Upper lobe of right lung (tissue), 1 donor: ENCODE measurements around the gene MACF1. TPM values are rescaled to one million over a fixed set of nuclear protein-coding genes. Genes with fewer than 3 reads are reported as not detected.
"Not testable (repeated sequence)": the region's sequence is repeated elsewhere in the genome, so short reads cannot be mapped to it uniquely, and the experiment has no call there.

Source experiments
- ATAC-seq: fragments of 200-7000 bp; cut with Tn5 transposase; one replicate; pipeline ENCODE4 v1.9.1; 2020; ENCODE audit warnings: mild to moderate bottlenecking, moderate library complexity
- DNase-seq: peaks from one replicate; pipeline ENCODE4 v3.0.0-alpha.2; 2020
- H3K27ac ChIP-seq: fragments of 200-600 bp; one replicate; pipeline ENCODE4 v1.8.0; 2022
- H3K27me3 ChIP-seq: fragments of 200-600 bp; one replicate; pipeline ENCODE4 v1.8.0; 2022; ENCODE audit warnings: mild to moderate bottlenecking
- H3K36me3 ChIP-seq: fragments of 200-600 bp; one replicate; pipeline ENCODE4 v1.8.0; 2022
- H3K4me1 ChIP-seq: fragments of 200-600 bp; one replicate; pipeline ENCODE4 v1.8.0; 2022
- H3K4me3 ChIP-seq: fragments of 200-600 bp; one replicate; pipeline ENCODE4 v1.8.0; 2022; ENCODE audit warnings: mild to moderate bottlenecking
- H3K9me3 ChIP-seq: fragments of 200-600 bp; one replicate; pipeline ENCODE4 v1.8.0; 2022
- intact Hi-C: fragments of 100-400 bp; cut with DNase I; formaldehyde crosslinking; loops from one replicate; pipeline ENCODE4 v1.11.0; 2022
- total RNA-seq: library from RNA; stranded (reverse); fragmentation: NEBNext Ultra II Directional; extraction: Animal tissue kit (Norgen Biotek cat#: 25700); gene quantifications from one replicate; pipeline ENCODE4 v1.2.1, GENCODE V29; 2021
- TF ChIP-seq, protein P1 (sequence below): fragments of 200-600 bp; IDR thresholded peaks from one replicate; pipeline ENCODE4 v1.8.0; 2022; ENCODE audit warnings: antibody characterized with exemption
- donor health status: DM: no; HTN: yes; CAD: no; lungs with severe emphysema.

Gene MACF1
- total RNA-seq, 1 donor from 2014 or later, result 814 TPM

DNA sequence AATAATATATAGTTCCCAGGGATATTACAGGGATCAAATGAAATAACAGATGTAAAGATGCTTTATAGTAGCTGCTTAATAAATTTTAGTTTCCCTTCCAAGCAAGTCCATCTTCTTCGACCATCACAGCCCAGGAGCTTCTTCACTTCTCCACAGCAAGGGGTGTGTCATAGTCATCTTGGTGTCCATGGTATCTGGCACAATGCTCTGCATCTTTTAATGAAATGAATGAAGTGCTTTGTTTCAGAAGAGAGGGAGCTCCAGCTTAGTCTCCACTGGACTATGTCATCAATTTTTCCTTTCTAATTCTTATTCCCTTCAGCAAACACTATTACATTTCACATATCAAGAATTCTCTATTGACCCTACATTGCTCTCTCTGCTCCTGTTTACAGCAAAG is 4.9 kb upstream of the MACF1 start:
- TF ChIP-seq, protein P1, sequence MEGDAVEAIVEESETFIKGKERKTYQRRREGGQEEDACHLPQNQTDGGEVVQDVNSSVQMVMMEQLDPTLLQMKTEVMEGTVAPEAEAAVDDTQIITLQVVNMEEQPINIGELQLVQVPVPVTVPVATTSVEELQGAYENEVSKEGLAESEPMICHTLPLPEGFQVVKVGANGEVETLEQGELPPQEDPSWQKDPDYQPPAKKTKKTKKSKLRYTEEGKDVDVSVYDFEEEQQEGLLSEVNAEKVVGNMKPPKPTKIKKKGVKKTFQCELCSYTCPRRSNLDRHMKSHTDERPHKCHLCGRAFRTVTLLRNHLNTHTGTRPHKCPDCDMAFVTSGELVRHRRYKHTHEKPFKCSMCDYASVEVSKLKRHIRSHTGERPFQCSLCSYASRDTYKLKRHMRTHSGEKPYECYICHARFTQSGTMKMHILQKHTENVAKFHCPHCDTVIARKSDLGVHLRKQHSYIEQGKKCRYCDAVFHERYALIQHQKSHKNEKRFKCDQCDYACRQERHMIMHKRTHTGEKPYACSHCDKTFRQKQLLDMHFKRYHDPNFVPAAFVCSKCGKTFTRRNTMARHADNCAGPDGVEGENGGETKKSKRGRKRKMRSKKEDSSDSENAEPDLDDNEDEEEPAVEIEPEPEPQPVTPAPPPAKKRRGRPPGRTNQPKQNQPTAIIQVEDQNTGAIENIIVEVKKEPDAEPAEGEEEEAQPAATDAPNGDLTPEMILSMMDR, result no peak
- H3K4me1 ChIP-seq, result peaks cover 59% of the 10 kb centered on the region
- DNase-seq (no peak), ATAC-seq (no peak)
- no peaks in the 10 kb centered on the region for H3K27me3 ChIP-seq
- H3K4me3 ChIP-seq, result no peak overlapping the region
- no peaks in the 10 kb centered on the region for H3K36me3 ChIP-seq
- no peaks in the 10 kb centered on the region for H3K9me3 ChIP-seq
- H3K27ac ChIP-seq, result no peak overlapping the region
- intact Hi-C loops, result loop anchor here (10.0 kb wide), 1 partner anchor 55 kb away; no protein-coding TSS in a partner anchor

DNA sequence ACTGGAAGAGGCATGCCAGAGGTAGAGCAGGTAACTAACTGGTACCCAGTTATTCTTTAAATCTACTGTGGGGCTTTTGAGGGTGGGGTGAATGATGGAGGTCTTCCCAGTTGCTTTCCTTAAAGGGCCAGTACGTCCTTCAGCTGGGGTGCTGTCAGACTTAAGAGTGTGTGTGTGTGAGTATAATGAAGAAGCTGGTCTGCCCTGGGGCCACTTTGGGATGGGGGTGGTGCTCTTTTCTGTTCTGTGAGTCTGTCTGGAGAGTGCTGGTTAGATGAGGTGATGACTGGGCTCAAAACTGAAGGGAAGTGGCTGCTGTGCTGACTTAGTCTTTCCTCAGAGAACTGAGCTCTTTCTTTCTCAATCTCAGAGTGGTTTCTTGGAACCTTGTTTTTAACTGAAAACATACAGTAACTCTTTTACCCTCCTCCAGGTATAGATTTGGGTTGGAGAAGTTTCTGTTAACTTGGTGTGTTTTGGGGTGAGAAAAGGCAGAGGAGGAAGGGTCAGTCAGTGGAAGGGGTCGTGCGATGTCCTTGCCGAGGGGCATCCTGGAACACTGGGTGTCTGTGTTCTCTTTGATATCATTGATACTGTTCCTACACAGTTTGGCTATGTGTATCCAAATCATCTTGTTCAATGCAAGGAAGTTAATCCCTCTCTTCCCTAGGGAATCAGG is 746 bp downstream of the MACF1 start:
- TF ChIP-seq, protein P1, result no peak
- Histone ChIP-seq H3K4me1 (peaks cover 45% of the 10 kb centered on the region), H3K27ac (peak overlapping the region; percentile 81), H3K36me3 (no peaks in the 10 kb centered on the region), H3K4me3 (peak overlapping the region; percentile 41), H3K9me3 (no peaks in the 10 kb centered on the region), H3K27me3 (no peaks in the 10 kb centered on the region)
- no peak for DNase-seq
- peak; percentile 91 for ATAC-seq
- intact Hi-C loops, result no loop called here

DNA sequence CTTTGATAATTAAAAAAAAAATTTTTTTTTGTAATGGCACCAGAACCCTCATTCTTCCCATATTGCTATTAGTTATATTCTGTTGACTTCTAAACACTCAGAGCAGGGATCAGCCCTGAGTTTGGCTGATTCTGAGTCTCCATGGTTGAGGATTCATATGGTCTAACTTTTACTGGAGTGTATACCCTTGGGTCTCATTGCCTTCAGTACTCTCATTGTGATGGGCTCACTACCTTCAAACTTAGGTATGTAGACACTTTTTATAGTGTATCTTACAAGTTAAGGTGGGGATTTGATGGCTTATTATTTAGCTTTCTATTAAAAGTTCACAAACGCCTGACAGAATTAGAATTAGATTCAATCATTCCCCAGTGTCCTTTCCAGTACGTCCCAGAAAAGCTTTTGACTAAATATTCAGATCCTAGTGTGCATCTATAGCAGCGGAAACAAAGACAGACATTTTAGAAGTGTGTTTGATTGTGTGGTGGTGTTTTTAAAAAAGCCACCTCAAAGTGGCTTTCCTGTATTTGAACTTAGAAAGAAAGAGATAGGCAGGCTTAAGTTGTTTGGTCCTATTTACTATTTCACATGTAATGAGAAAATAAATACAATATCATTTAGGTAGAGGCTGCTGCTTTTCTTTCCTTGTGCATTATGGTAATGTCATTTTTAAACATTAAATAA is 1.4 kb downstream of the MACF1 start:
- ATAC-seq, result no peak
- peaks cover 45% of the 10 kb centered on the region for H3K4me1 ChIP-seq
- H3K27me3 ChIP-seq, result no peaks in the 10 kb centered on the region
- H3K27ac ChIP-seq, result peak overlapping the region; percentile 81
- H3K9me3 ChIP-seq, result no peaks in the 10 kb centered on the region
- no peaks in the 10 kb centered on the region for H3K36me3 ChIP-seq
- no peak for DNase-seq
- H3K4me3 ChIP-seq, result peak overlapping the region; percentile 41
- intact Hi-C loops, result no loop called here
- TF ChIP-seq, protein P1, result no peak

DNA sequence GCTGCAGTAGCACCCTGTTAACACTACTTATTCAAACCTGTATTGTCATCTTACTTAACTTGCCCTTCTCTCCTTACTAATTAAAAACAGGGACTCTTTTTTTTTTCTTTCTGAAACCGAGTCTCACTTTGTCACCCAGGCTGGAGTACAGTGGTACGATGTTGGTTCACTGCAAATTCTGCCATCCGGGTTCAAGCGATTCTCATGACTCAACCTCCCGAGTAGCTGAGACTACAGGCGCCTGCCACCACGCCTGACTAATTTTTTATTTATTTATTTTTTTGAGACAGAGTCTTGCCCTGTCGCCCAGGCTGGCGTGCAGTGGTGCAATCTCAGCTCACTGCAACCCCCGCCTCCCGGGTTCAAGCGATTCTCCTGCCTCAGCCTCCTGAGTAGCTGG is 3.9 kb downstream of the MACF1 start:
- H3K9me3 ChIP-seq, H3K36me3 ChIP-seq, H3K4me3 ChIP-seq, H3K27me3 ChIP-seq, ATAC-seq, intact Hi-C loops, DNase-seq, H3K27ac ChIP-seq: not testable (repeated sequence)
- peaks cover 50% of the 10 kb centered on the region for H3K4me1 ChIP-seq

DNA sequence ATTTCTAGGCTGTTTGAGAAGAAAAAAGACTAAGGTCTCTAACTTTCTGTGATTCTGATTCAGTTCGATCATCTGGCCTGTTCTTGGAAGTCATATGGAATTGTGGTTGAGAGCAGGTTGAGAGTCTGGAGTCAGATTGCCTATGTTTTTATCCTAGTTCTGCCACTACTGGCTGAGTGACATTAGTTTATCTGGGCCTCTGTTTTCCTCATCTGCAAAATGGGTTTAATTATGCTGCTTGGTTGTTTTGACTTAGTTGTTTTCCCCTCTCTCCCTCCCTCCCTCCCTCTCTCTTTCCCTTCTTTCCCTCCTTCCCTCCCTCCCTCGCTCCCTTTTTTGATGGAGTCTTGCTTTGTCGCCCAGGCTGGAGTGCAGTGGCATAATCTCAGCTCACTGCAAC is 6.2 kb downstream of the MACF1 start:
- no peaks in the 10 kb centered on the region for H3K27me3 ChIP-seq
- no peaks in the 10 kb centered on the region for H3K9me3 ChIP-seq
- H3K4me3 ChIP-seq, result no peak overlapping the region
- DNase-seq (no peak), ATAC-seq (no peak)
- no peak overlapping the region for H3K27ac ChIP-seq
- TF ChIP-seq, protein P1, result no peak
- H3K36me3 ChIP-seq, result no peaks in the 10 kb centered on the region
- intact Hi-C loops, result no loop called here
- peaks cover 50% of the 10 kb centered on the region for H3K4me1 ChIP-seq

DNA sequence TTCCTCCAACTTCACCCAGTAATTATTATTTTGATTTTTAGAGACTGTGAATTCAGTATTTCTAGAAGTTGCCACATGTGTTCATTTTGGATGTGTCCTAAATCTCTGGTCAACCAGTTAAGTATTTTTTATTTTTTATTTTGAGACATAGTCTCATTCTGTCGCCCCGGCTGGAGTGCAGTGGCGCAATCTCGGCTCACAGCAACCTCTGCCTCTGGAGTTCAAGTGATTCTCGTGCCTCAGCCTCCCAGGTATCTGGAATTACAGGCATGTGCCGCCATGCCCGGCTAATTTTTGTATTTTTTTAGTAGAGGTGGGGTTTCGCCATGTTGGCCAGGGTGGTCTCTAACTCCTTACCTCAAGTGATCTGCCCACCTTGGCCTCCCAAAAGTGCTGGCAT is 8.0 kb downstream of the MACF1 start:
- no peaks in the 10 kb centered on the region for H3K36me3 ChIP-seq
- TF ChIP-seq, protein P1, result no peak
- H3K27me3 ChIP-seq, result no peaks in the 10 kb centered on the region
- H3K27ac ChIP-seq, result peak overlapping the region; percentile 1
- H3K9me3 ChIP-seq, result no peaks in the 10 kb centered on the region
- DNase-seq (no peak), ATAC-seq (no peak)
- H3K4me1 ChIP-seq, result peaks cover 59% of the 10 kb centered on the region
- intact Hi-C loops, result no loop called here
- H3K4me3 ChIP-seq, result no peak overlapping the region
